Uterus (tissue), 4 donors: ENCODE data around the gene BMERB1. TPM values are rescaled to one million over a fixed set of nuclear protein-coding genes. Genes with fewer than 3 reads are reported as not detected.

Experiments used
- DNase-seq, 2 donors: peaks; one replicate each; pipeline ENCODE4 v3.0.0-alpha.2; 2019 to 2020
- H3K27ac ChIP-seq, 2 donors: fragments of 200-600 bp; sonication (generic); 1 replicate in 1 of 2; 2 replicates in 1 of 2; pipeline ENCODE4 v1.5.1; 2016 to 2018
- H3K27me3 ChIP-seq, 2 donors: fragments of 200-600 bp; sonication (generic); one replicate each; pipeline ENCODE4 v1.5.1; 2018 to 2019; ENCODE audit warnings: control low read depth in 1 of 2
- H3K36me3 ChIP-seq, 2 donors: fragments of 200-600 bp; sonication (generic); one replicate each; pipeline ENCODE4 v1.5.1; 2019; ENCODE audit warnings: control low read depth in 1 of 2
- H3K4me1 ChIP-seq, 2 donors: fragments of 200-600 bp; sonication (generic); one replicate each; pipeline ENCODE4 v1.5.1; 2018 to 2019; ENCODE audit warnings: control low read depth in 1 of 2
- H3K4me3 ChIP-seq, 2 donors: fragments of 200-600 bp; sonication (generic); 1 replicate in 1 of 2; 2 replicates in 1 of 2; pipeline ENCODE4 v1.5.1; 2018 to 2019; ENCODE audit warnings: mild to moderate bottlenecking in 1 of 2
- H3K9me3 ChIP-seq, 2 donors: fragments of 200-600 bp; sonication (generic); one replicate each; pipeline ENCODE4 v1.5.1; 2019; ENCODE audit warnings: control low read depth in 1 of 2
- CTCF ChIP-seq, 4 experiments: fragments of 200-600 bp in 2 of 4; fragments of 450-650 bp in 2 of 4; sonication (generic) in 2 of 4; IDR thresholded peaks; one replicate each; pipeline ENCODE4 v1.5.1; 2016 to 2019; ENCODE audit warnings: antibody characterized with exemption in 4 of 4, mild to moderate bottlenecking in 2 of 4, moderate library complexity in 1 of 4
- POLR2A ChIP-seq, 2 donors: fragments of 450-650 bp; IDR thresholded peaks; one replicate each; pipeline ENCODE4 v1.6.1; 2016; ENCODE audit warnings: antibody characterized with exemption in 2 of 2, mild to moderate bottlenecking in 1 of 2, moderate library complexity in 1 of 2
- intact Hi-C: fragments of 100-400 bp; cut with DNase I; formaldehyde crosslinking; loops from one replicate; pipeline ENCODE4 v1.15.1; 2023; ENCODE audit warnings: low total_unique reads
- total RNA-seq, 4 donors: library from RNA; depleted of rRNA in 3 of 4; stranded (reverse); fragments of >200 nt in 3 of 4; gene quantifications; one replicate each; pipeline versions ENCODE4 v1.1.0 to v1.2.4, GENCODE V29; 2014 to 2023
- donor health status: DM: yes; HTN: yes; CAD: no.

Gene BMERB1
- total RNA-seq, 4 donors from 2014 or later: 12.8 to 98.9 (median 39.2) TPM

- no peak overlapping the region for H3K27ac ChIP-seq
- DNase-seq: no peak
- no peaks in the 10 kb centered on the region for H3K27me3 ChIP-seq
- no peak overlapping the region for H3K4me3 ChIP-seq
- intact Hi-C loops: no loop called here
- H3K9me3 ChIP-seq: no peaks in the 10 kb centered on the region
- H3K36me3 ChIP-seq: no peaks in the 10 kb centered on the region
- TF ChIP-seq POLR2A (IDR thresholded peaks at IDR 0.05) (no peak), CTCF (IDR thresholded peaks at IDR 0.05) (no peak)
- H3K4me1 ChIP-seq: peaks cover 0 to 6% of the 10 kb centered on the region in 2 donors
Measured at GRCh38 chr16:15523939-15524338, 89.6 kb downstream of the BMERB1 start.

GRCh38 chr16:15524966-15525365, 90.6 kb downstream of the BMERB1 start:
- intact Hi-C loops: no loop called here
- no peaks in the 10 kb centered on the region for H3K4me1 ChIP-seq
- TF ChIP-seq CTCF (IDR thresholded peaks at IDR 0.05) (no peak), POLR2A (IDR thresholded peaks at IDR 0.05) (no peak)
- DNase-seq: no peak
- no peaks in the 10 kb centered on the region for H3K27me3 ChIP-seq
- H3K4me3 ChIP-seq: no peak overlapping the region
- no peak overlapping the region for H3K27ac ChIP-seq
- no peaks in the 10 kb centered on the region for H3K9me3 ChIP-seq
- no peaks in the 10 kb centered on the region for H3K36me3 ChIP-seq

GRCh38 chr16:15526097-15526496, 91.7 kb downstream of the BMERB1 start:
- no peak for DNase-seq
- Histone ChIP-seq H3K9me3 (no peaks in the 10 kb centered on the region), H3K4me1 (no peaks in the 10 kb centered on the region), H3K27me3 (no peaks in the 10 kb centered on the region), H3K4me3 (no peak overlapping the region), H3K36me3 (no peaks in the 10 kb centered on the region), H3K27ac (no peak overlapping the region)
- TF ChIP-seq CTCF (IDR thresholded peaks at IDR 0.05) (no peak), POLR2A (IDR thresholded peaks at IDR 0.05) (no peak)
- intact Hi-C loops: no loop called here

- Histone ChIP-seq H3K4me1 (no peaks in the 10 kb centered on the region), H3K4me3 (no peak overlapping the region), H3K36me3 (no peaks in the 10 kb centered on the region), H3K9me3 (no peaks in the 10 kb centered on the region), H3K27me3 (no peaks in the 10 kb centered on the region), H3K27ac (no peak overlapping the region)
- no peak for DNase-seq
- intact Hi-C loops: no loop called here
- TF ChIP-seq POLR2A (IDR thresholded peaks at IDR 0.05) (no peak), CTCF (IDR thresholded peaks at IDR 0.05) (no peak)
Measured at GRCh38 chr16:15526731-15527130, 92.3 kb downstream of the BMERB1 start.

- no peak for DNase-seq
- H3K4me3 ChIP-seq: no peak overlapping the region
- H3K27ac ChIP-seq: no peak overlapping the region
- TF ChIP-seq POLR2A (IDR thresholded peaks at IDR 0.05) (no peak), CTCF (IDR thresholded peaks at IDR 0.05) (no peak)
- no peaks in the 10 kb centered on the region for H3K36me3 ChIP-seq
- intact Hi-C loops: no loop called here
- no peaks in the 10 kb centered on the region for H3K27me3 ChIP-seq
- no peaks in the 10 kb centered on the region for H3K9me3 ChIP-seq
- no peaks in the 10 kb centered on the region for H3K4me1 ChIP-seq
Measured at GRCh38 chr16:15529673-15530072, 95.3 kb downstream of the BMERB1 start.
